Midbrain (tissue), 1 donor: ENCODE measurements around the gene HSPB6.
A peak's percentile ranks its signal among the peaks of the same experiment; 100 is the strongest.

Source experiments
- DNase-seq: peaks from one replicate; lab custom pipeline; 2025; lab: John Stamatoyannopoulos, UW

HSPB6 gene

DNA sequence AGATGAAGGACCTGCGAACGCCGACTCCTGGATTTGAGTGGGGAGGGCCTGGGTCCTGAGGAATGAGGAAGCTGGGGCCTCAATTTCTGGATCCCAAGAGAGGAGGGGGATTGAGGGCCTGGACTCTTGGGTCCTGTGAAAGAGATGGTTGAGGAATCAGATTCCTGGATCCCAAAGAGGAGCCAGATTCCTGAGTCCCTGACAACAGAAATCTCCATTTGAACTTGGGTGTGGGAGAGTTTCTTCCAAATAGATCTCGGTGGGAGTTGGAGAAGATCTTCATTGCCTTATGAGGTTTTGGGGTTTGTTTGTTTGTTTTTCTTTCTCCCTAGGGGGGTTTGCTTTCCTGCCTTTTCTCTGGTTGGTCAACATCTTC lies 10.8 kb downstream of the HSPB6 start:
- no peak for DNase-seq

DNA sequence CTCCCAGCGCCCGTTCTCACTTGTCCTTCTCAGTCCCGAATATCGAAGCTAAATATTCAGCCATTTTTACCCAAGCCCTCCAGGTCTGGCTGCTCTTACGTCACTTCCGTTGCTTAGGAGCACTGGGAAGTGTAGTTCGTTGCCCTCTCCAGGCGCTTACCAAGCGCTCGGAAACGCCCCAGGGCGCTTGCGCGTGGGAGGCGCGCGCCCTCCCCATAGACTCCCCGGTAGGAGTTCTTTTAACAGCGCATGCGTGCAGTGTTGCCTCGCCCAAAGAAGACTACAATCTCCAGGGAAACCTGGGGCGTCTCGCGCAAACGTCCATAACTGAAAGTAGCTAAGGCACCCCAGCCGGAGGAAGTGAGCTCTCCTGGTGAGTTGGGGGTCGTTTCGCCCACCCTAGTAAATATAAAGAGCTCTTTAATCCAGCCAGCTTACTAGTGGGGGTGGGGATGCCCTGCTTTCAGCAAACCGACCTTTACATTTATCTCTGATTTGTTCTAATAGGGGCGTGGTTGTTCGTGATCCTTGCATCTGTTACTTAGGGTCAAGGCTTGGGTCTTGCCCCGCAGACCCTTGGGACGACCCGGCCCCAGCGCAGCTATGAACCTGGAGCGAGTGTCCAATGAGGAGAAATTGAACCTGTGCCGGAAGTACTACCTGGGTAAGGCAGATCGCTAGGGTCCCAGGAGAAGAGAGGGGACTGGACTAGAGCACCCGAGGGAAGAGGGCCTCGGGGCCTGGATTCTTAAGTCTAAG lies 11.3 kb downstream of the HSPB6 start, which contains the start of the genes PSENEN and U2AF1L4:
PSENEN (plus strand) TSS at position 324 of the 759 bp plus-strand sequence; CDS start at position 604, 280 bp downstream.
U2AF1L4 (minus strand) TSS at position 91 of the 759 bp plus-strand sequence; CDS start at position 64, 27 bp downstream.
- DNase-seq = peak; percentile 100

DNA sequence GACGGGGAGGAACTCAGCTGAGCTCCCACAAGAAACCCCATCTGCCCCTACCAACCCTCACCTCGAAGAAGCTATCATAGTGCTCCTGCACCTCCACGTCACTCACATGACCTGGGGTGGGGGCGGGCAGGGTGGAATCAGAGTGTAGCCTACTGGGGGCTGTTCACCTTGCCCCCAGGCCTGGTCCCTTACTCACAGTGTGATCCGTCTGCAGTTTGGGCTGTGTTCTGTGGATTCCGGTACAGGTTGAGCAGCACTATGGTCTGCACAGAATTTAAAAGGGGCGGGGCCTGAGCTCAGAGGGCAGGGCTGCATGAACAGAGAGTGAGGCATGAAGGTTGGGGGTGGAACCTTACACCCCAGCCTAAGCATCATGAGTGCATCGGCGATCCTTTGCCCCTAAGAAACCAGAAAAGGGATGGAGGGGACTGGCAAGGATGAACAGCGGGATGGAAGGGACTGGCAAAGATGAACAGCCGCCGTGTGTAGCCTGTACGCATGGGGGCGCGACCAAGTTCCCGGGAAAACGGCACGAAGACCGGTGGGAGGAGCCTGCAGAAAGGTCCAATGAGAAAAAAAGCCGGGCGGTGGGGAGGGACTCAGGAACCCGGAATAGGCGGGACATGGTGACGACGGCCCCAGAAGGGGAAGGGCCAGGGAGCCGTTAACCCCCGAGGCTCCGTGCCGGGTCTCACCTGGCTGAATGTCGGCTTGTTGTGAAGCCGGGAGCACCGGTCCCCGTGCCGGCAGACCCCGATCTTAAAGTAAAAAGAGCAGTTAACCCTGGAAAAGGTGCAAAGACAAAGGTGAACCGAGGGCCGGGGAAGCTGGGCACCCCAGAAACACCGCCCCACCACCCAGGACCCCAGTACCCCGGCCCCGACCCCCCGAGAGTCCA lies 12.2 kb downstream of the HSPB6 start:
- peak; percentile 96 for DNase-seq

DNA sequence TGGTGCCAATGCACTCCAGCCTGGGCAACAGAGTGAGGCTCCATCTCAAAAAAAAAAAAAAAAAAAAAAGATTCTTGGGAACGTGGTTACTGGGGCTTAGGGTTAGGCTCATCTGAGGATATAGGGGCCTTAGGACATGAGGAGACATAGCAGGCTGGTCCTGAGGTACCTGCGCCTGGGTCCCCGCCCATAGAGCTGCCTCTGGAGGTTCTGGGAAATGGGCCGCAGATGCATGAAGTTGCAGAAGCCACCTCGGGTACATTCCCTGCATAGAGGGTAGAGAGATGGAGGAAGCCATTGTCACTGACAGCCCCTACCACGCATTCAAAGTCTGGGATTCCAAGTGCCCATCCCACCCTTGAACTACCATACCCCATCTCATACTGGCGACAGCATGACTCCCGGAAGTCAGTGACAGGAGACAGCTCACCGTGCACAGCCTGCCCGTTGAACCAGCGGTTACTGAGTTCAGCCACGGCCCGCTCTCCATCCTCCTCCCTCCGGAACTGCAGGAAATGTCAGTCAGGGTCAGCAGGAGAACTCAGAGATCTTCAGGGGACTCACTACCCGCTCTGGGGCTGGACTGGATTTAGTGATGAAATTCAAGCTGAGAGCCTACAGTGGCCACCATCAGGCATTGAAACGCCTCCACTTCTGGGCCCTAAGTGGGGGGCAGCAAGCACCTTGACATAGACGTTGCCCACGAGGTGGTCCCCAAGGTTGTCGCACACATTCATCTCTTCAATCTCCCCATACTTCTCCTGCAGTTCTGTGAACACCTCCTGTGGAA lies 13.0 kb downstream of the HSPB6 start:
- DNase-seq = no peak

DNA sequence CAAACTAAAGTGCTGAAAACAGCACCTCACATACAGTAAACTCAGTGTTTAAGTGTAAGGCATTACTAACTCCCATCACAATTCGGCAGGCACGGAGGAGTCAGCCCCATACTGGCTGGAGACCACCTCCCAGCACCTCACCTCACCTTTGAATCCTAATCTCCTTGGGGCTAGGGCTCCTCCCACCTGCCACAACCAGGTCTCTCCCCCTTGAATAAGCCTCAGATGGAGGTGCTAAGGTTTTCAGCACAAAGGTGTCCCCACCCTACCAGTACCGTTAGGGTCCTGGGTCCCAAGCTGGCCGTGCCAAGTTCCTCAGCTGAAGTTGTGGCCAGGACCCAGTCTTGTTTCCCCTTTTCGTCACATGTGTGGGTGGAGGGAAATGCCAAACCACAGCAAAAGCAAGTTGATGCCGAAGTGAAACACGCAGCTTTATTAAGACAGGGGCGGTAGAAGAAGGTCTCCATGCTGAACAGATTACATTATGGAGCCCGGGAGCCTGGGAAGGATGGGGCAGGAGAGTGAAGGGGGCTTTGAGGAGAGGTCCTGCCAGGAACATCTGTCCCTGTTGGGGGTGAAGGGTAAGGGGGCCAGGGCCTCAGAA lies 14.6 kb downstream of the HSPB6 start, which contains the start of gene IGFLR1:
IGFLR1 (minus strand) TSS at position 332 of the 604 bp plus-strand sequence. CDS start 1,272 bp downstream, outside the sequence.
- DNase-seq = peak; percentile 22

DNA sequence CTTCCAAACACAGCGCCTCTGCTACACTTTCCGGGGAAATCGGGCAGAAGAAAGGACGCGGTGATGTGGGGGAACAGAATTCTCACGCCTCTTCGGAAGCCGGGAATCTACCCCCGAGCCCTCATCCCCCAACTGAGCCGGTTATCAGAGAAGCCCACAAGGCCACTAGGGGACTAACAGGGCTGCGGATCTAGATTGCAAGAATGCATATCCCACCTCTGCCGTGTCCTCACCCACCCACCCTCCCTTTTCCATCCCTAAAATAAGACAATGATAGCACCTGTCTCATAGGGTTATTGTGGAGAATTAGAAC lies 15.7 kb downstream of the HSPB6 start:
- DNase-seq = no peak

DNA sequence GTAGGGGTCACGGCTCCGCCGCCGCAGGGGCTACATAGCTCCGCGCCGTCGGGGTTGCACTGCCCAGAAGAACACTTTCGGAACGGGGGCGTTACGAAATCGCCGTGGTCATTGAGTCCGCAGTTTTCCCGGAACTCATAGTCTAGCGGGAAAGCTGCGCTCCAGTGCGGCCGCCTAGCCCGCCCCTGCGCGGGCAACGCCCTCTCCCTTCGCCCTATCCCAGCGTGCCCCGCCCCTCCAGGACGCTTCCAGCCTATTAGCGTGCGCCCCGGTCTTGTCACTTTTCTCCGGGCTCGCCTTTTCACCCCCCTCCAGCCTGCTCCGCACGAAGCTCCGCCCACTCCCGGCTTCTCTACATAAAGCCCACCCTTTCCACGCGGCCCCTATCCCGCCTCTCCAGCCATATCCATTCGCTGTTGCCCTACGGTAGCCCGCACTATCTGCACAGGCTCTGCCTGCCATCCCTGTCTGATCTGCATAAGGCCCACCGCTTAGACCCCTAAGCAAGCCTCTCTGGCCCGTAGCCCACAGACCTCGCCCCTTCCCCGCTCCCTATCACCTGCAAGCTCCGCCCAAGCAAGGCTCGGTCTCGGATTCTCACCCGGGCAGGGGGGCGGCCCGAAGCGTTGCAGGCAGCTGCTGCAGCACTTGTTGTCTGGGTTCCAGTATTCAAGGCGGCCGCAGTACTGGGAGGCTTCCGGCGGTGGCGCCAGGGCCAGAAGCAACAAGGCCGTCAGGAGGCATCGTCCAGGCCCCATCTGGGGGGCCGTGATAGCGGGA lies 16.2 kb downstream of the HSPB6 start:
- peak; percentile 99 for DNase-seq

DNA sequence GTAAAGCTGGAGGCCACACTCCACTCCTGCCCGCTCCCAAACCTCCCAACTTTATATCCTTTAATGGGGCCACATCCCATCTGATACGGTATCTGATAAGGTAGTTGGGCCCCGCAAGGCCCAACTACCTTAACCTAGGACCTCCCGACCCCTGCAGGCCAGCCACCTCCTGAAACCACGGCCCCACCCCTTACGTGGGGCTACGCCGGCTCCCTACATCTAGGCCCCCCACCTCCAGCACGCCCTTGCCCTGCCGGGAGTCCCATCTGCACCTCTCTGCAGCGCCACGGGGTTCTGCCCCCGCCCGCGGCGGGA lies 16.8 kb downstream of the HSPB6 start:
- DNase-seq = no peak

DNA sequence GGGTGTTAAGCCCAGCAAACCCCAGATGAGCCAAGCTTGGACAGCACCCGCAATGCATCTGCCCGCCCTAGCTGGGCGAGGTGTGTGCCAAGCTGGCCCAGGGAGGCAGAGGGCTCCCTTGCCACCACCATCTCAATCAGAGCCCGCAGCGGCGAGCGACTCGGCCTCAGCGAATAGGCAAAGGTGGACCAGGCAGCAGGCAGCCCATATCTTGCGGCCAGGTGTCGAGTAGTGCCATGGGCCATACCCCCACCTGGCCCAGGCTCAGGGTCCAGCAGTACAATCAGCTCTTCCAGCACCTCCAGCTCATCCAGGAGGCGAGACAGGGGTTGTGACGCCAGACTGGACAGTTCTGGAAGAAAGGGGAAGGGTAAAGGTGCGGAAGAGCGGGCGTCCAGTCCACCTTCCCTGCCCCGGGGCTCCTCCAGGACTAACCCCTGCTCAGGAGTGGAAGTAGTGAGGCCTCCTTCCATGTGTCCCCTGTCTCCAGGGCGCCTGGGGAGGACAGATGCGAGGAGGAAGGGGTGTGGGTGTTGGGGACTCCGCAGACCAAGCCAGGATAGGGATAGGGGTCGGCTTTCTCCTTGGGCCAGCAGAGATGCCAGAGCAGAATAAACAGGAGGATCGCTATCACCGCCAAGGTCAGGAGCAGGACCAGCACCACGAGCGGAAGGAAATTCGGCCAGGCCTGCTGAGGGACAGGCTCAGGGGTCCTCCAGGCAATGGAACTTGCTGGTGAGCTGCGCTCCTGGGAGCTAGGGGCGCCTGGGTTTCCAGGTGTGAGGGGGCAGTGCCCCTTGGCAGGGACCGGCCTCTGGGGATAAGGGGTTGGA lies 17.3 kb downstream of the HSPB6 start:
- DNase-seq = no peak

DNA sequence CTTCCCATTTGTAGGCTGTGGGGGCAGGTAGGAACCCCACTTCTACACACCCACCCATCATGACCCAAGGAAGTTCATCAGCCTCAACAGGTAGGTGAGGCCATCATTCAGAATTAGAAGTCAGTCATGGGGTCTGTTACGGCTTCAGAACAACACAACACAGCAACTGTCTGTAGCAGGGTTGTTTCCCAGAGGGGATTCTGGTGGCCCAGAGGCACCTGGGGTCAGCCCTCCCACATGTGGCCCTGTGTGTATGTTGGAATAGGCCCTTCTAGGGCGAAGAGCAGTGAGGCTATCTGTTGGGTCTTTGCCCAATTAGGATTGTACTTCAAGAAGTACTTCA lies 18.0 kb downstream of the HSPB6 start:
- DNase-seq = no peak

DNA sequence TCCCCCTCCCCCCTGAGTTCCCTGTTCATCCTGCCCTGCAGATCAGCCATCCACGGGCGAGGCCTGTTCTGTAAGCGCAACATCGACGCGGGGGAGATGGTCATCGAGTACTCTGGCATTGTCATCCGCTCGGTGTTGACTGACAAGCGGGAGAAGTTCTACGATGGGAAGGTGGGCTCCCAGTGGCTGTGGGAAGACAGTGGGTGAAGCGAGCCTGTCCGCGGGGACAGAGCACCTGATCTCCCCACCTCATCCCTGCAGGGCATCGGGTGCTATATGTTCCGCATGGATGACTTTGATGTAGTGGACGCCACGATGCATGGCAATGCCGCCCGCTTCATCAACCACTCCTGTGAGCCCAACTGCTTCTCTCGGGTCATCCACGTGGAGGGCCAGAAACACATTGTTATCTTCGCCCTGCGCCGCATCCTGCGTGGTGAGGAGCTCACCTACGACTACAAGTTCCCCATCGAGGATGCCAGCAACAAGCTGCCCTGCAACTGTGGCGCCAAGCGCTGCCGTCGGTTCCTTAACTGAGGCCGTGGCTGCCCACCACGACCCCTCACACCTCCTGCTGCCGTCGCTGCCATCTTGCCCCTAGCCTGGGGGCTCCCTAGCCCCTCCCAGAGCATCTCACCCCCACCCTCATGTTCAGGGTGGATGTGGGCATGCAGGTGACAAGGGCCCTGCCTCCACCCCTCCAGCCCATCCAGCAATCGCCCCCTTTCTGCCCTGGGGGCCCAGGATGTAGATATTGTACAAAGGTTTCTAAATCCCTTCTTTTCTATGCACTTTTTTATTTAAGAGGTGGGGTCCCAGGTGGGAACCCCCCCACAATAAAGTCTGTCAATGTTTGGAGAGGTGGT lies 18.6 kb downstream of the HSPB6 start:
- no peak for DNase-seq

DNA sequence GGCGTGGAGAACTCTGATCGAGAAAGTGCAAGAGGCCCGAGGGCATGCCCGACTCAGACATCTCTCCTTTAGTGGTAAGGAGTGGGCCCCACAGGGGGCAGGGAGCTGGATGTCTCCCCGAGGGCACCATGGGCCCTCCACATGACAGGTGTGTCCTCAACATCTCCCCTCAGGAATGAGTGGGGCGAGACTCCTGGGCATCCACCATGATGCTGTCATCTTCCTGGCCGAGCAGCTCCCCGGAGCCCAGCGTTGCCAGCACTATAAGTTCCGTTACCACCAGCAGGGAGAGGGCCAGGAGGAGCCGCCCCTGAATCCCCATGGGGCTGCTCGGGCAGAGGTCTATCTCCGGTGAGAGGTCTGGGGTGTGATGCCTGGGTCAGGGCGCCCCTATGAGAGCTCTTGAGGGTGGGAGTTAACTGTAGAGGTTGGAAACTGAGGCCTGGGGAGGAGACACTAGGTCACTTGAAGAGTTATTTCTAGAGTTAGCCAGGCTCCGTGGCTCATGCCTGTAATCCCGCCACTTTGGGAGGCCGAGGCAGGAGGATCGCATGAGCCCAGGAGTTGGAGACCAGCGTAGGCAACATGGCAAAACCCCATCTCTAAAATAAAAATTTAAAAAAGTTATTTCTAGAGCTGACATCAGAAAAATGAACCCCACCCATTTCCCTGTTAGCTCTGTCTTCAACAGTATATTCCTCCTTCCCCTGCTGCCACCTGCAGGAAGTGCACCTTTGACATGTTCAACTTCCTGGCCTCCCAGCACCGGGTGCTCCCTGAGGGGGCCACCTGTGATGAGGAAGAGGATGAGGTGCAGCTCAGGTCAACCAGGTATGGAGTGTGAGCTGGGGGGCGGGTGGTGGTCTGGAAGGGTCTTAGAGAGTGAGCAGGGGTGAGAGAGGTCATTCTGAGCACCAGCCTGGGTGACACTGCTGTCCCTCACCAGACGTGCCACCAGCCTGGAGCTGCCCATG lies 19.6 kb downstream of the HSPB6 start:
- DNase-seq = no peak

DNA sequence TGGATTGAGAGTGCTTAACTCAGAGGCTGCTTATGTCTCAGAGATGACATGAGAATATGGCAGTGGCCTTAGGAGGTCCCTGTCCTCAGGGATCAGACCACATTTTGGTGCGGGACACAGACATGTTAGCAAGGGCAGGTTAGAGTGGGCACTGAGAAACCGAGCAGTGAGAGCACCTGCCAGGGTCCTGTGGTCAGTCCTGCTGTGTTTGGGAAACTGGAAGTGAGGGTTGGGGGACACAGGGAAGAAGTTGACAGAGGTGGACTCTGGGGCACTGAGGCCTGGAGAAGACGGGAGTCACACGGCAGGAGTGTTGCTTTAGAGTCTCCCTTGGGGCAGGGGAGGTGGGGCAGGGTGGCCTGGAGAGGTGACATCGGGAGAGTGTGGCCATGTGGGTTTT lies 21.9 kb downstream of the HSPB6 start:
- no peak for DNase-seq

DNA sequence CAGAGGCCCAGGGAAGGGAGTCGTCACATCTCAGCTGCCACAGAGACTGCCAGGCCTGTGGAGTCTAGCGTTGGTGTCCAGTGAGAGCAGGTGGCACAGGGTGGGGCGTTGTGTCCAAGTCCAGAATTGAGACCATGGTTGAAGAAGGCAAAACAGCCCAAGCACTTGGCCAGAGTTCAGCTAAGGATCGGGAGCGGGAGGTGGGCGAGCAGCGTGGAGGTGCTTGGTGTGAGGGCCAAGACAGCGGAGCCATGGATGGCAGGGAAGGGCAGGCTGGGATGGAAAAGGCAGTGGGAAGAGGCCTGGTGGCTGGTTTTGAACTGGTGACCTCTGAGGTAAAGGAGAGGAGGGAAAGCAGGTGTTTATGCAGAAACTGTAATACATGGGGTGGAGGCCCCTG lies 22.6 kb downstream of the HSPB6 start:
- DNase-seq = no peak

DNA sequence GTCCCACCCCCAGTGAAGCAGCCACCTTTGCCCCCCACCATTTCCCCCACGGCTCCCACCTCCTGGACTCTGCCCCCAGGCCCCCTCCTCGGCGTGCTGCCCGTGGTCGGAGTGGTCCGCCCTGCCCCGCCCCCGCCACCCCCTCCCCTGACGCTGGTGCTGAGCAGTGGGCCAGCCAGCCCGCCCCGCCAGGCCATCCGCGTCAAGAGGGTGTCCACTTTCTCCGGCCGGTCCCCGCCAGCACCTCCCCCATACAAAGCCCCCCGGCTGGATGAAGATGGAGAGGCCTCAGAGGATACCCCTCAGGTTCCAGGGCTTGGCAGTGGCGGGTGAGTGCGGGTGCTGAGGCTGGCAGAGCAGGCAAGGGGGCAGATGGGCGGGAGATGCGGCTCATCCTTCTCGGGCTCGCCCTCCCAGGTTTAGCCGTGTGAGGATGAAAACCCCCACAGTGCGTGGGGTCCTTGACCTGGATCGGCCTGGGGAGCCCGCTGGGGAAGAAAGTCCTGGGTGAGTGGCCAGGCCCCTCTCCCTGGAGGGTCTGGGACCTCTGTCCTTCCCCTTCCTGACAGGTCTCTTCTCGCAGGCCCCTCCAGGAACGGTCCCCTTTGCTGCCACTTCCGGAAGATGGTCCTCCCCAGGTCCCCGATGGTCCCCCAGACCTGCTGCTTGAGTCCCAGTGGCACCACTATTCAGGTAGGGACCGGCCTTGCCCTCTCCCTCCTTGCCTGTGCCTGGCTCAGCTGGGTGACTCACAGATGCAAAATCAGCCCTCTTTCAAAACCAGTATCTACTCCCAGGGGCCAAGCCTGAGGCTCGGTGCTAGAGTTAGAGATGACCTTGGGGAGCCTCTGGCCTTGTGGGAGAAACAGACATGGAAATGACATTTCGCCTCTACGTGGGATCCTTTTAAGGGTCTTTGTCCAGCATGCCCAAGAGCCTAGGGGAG lies 23.4 kb downstream of the HSPB6 start:
- no peak for DNase-seq

DNA sequence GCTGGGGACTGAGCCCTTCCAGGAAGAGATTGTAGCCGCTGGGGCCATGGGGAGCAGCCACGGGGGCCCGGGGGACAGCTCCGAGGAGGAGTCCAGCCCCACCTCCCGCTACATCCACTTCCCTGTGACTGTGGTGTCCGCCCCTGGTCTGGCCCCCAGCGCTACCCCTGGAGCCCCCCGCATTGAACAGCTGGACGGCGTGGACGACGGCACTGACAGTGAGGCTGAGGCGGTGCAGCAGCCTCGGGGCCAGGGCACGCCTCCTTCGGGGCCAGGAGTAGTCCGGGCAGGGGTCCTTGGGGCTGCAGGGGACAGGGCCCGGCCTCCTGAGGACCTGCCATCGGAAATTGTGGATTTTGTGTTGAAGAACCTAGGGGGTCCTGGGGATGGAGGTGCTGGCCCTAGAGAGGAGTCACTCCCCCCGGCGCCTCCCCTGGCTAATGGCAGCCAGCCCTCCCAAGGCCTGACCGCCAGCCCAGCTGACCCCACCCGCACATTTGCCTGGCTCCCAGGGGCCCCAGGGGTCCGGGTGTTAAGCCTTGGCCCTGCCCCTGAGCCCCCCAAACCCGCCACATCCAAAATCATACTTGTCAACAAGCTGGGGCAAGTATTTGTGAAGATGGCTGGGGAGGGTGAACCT lies 24.2 kb downstream of the HSPB6 start:
- DNase-seq = no peak
